ENCODE measurements around the gene ZNG1B.
A peak's percentile ranks its signal among the peaks of the same experiment; 100 is the strongest.
"Not testable (repeated sequence)": the region's sequence is repeated elsewhere in the genome, so short reads cannot be mapped to it uniquely, and the experiment has no call there.

The ZNG1B gene

GRCh38 chr2:113437508-113438465, at the start of gene ZNG1B:
Gene ZNG1B (plus strand): TSS chr2:113437691. CDS start chr2:113437869, 178 bp downstream.
- not testable (repeated sequence) for DNase-seq (ENCODE audit: extremely low read depth, low read depth)

GRCh38 chr2:113390124-113390849, 47.2 kb upstream of the ZNG1B start:
- peak; percentile 83 for TF ChIP-seq CTCF (IDR thresholded peaks at IDR 0.05; ENCODE audit: low read depth, low read length)
- peak; percentile 53 for DNase-seq (ENCODE audit: extremely low read depth, low read depth)

GRCh38 chr2:113391073-113391472, 46.4 kb upstream of the ZNG1B start:
- no peak for DNase-seq (ENCODE audit: extremely low read depth, low read depth)
- no peak for TF ChIP-seq CTCF (IDR thresholded peaks at IDR 0.05; ENCODE audit: low read depth, low read length)

- TF ChIP-seq CTCF (IDR thresholded peaks at IDR 0.05; ENCODE audit: low read depth, low read length): no peak
- no peak for DNase-seq (ENCODE audit: extremely low read depth, low read depth)
Observed at GRCh38 chr2:113406114-113406513, 31.4 kb upstream of the ZNG1B start.

- no peak for DNase-seq (ENCODE audit: extremely low read depth, low read depth)
- TF ChIP-seq CTCF (IDR thresholded peaks at IDR 0.05; ENCODE audit: low read depth, low read length): peak; percentile 15
Observed at GRCh38 chr2:113407446-113408099, 29.9 kb upstream of the ZNG1B start.

- DNase-seq (ENCODE audit: extremely low read depth, low read depth): not testable (repeated sequence)
Observed at GRCh38 chr2:113411725-113412352, 25.7 kb upstream of the ZNG1B start.

- not testable (repeated sequence) for DNase-seq (ENCODE audit: extremely low read depth, low read depth)
Observed at GRCh38 chr2:113412774-113413173, 24.7 kb upstream of the ZNG1B start.

- not testable (repeated sequence) for DNase-seq (ENCODE audit: extremely low read depth, low read depth)
Observed at GRCh38 chr2:113431773-113432172, 5.7 kb upstream of the ZNG1B start.

GRCh38 chr2:113433468-113433867, 4.0 kb upstream of the ZNG1B start:
- DNase-seq (ENCODE audit: extremely low read depth, low read depth): not testable (repeated sequence)

- DNase-seq (ENCODE audit: extremely low read depth, low read depth): not testable (repeated sequence)
Observed at GRCh38 chr2:113465770-113466169, 28.3 kb downstream of the ZNG1B start.

- not testable (repeated sequence) for DNase-seq (ENCODE audit: extremely low read depth, low read depth)
Observed at GRCh38 chr2:113476688-113477368, 39.3 kb downstream of the ZNG1B start.

GRCh38 chr2:113496527-113496926, 59.0 kb downstream of the ZNG1B start:
- DNase-seq (ENCODE audit: extremely low read depth, low read depth): not testable (repeated sequence)

- DNase-seq (ENCODE audit: extremely low read depth, low read depth): not testable (repeated sequence)
Observed at GRCh38 chr2:113498365-113498764, 60.9 kb downstream of the ZNG1B start, which contains the start of gene FOXD4L1. Gene FOXD4L1 (plus strand): TSS chr2:113498665. CDS start chr2:113499257, 592 bp downstream.
